ENCODE data around the gene FLVCR2.

DNA sequence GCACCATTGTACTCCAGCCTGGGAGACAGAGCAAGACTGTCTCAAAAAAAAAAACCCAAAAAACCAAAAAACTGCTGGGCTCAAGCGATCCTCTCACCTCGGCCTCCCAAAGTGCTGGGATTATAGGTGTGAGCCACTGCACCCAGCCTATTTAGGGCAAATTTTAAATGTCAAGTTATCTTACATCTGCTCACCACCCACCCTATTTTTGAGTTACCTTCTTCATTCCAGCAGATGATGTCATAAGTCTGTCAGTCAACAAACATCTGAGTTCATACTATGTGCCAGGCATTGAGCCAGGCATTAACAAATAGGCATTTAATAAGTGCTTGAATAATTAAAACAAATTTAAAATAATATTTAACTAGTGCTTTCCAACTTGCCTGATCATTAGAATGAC is 34.6 kb upstream of the FLVCR2 start:
- TF ChIP-seq PKNOX1 (IDR thresholded peaks at IDR 0.05): no peak
- no peak for TF ChIP-seq CTBP1 (IDR thresholded peaks at IDR 0.05; ENCODE audit: borderline replicate concordance)
- no peak for TF ChIP-seq SP1 (IDR thresholded peaks at IDR 0.05)
- TF ChIP-seq ZNF384 (IDR thresholded peaks at IDR 0.05): no peak
- TF ChIP-seq FOXM1 (IDR thresholded peaks at IDR 0.05; ENCODE audit: borderline replicate concordance): no peak
- TF ChIP-seq L3MBTL2 (conservative IDR thresholded peaks at IDR 0.05): no peak
- TF ChIP-seq SUZ12 (IDR thresholded peaks at IDR 0.05): no peak
- no peak for TF ChIP-seq ELF4 (IDR thresholded peaks at IDR 0.05)
- no peak for TF ChIP-seq FOXK2 (IDR thresholded peaks at IDR 0.05)
- TF ChIP-seq ARNT (IDR thresholded peaks at IDR 0.05): no peak
- no peak for TF ChIP-seq BHLHE40 (IDR thresholded peaks at IDR 0.05; ENCODE audit: borderline replicate concordance)
- TF ChIP-seq TARDBP (IDR thresholded peaks at IDR 0.05): no peak
- no peak for TF ChIP-seq NFRKB (IDR thresholded peaks at IDR 0.05)
- no peak for TF ChIP-seq HDGF (IDR thresholded peaks at IDR 0.05; ENCODE audit: borderline replicate concordance)

All from HEK293T (cell line).